GM18951 (cell line): Measurements from ENCODE around the gene EPHB4.

Experiments
- POLR2A ChIP-seq: IDR thresholded peaks from 4 replicates; pipeline ENCODE4 v1.6.1; 2011; ENCODE audit warnings: mild to moderate bottlenecking; ENCODE audit not compliant: insufficient read length, insufficient read depth; ENCODE audit errors: extremely low read depth
- in situ Hi-C: fragments of 300-500 bp; cut with MboI; formaldehyde crosslinking; loops from one replicate; pipeline ENCODE4 v1.12.0; 2022; ENCODE audit warnings: low sequenced_read_pairs, mixed read lengths, inconsistent platforms; ENCODE audit not compliant: unreplicated experiment

The EPHB4 gene

DNA sequence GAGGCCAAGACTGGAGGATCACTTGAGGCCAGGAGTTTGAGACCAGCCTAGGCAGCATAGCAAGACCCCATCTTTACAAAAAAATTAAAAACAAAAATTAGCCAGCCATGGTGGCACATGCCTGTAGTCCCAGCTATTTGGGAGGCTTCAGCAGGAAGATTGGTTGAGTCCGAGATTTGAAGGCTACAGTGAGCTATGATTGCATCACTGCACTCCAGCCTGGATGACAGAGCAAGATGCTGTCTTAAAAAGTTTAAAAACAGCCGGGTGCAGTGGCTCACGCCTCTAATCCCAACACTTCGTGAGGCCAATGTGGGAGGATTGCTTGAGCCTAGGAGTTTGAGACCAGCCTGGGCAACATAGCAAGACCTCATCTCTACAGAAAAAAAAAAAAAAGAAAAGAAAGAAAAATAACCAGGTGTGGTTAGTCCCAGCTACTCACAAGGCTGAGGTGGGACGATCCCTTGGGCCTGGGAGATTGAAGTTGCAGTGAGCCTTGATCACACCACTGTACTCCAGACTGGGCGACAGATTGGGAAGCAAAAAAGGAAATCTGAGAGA lies 49.2 kb downstream of the EPHB4 start:
- in situ Hi-C loops: no loop called here
- no peak for TF ChIP-seq POLR2A

DNA sequence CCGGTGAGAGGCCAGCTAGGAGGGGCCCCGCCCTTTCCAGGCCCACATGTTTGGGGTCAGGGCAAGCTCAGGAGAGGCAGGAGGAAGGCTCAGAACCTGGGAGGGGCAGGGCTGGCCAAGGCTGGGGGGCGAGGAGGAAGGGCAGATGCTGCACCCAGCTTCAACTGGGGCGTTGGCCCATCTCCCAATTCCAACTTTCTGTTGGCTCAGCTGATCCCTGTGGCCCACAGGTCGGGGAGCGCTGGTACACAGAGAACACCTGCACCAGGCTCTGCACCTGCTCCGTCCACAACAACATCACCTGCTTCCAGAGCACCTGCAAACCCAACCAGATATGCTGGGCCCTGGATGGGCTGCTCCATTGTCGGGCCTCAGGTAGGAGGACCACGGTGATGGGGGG lies 53.8 kb downstream of the EPHB4 start:
- TF ChIP-seq POLR2A: no peak
- in situ Hi-C loops: loop anchor here (25.0 kb wide), 1 partner anchor 289 kb away; no protein-coding TSS in a partner anchor

DNA sequence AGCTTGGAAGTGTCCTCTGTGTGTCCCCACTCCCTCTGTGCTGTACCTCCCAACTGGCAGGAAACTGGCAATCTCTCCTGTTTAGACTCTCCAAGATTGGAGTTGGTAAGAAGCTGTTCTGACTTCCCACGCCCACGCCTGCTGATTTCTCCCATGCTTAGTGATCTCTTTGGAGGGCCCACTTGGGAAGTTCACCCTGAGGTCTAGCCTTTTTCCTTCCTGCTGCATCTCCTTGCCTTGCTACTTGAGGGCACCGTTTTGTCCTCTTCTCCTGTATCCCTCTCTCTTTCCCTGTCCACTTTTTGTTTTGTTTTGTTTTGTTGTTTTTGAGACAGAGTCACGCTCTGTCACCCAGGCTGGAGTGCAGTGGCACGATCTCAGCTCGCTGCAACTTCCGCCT lies 58.5 kb downstream of the EPHB4 start:
- TF ChIP-seq POLR2A: no peak
- in situ Hi-C loops: loop anchor here (25.0 kb wide), 1 partner anchor 294 kb away; no protein-coding TSS in a partner anchor

GRCh38 chr7:100765250-100765649 lies 62.1 kb downstream of the EPHB4 start:
- in situ Hi-C loops: loop anchor here (25.0 kb wide), 1 partner anchor 297 kb away; no protein-coding TSS in a partner anchor
- TF ChIP-seq POLR2A: no peak

DNA sequence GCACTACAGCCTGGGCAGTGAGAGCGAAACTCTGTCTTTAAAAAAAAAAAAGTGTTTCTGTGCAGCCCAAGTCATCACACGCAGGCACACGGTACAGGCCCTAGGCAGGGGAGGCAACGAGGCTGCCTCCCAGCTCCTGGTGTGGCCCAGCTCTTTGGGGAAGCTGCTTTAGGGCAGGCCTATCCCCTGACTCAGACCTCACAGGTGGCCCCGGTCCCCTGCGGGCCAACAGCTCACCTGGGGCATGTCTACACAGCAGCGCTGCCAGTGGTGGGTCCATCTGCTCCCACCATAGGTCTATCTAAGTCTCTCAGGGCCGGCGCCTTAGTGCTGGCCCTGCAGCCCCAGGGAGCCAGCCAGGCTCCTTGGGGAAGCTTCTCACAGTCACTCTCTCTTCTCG lies 62.5 kb downstream of the EPHB4 start:
- in situ Hi-C loops: loop anchor here (25.0 kb wide), 1 partner anchor 297 kb away; no protein-coding TSS in a partner anchor
- TF ChIP-seq POLR2A: no peak

GRCh38 chr7:100763556-100764140 lies 63.7 kb downstream of the EPHB4 start:
- in situ Hi-C loops: loop anchor here (25.0 kb wide), 1 partner anchor 299 kb away; no protein-coding TSS in a partner anchor
- no peak for TF ChIP-seq POLR2A

- in situ Hi-C loops: loop anchor here (25.0 kb wide), 1 partner anchor 299 kb away; no protein-coding TSS in a partner anchor
Measured at GRCh38 chr7:100762841-100763240, 64.5 kb downstream of the EPHB4 start.

DNA sequence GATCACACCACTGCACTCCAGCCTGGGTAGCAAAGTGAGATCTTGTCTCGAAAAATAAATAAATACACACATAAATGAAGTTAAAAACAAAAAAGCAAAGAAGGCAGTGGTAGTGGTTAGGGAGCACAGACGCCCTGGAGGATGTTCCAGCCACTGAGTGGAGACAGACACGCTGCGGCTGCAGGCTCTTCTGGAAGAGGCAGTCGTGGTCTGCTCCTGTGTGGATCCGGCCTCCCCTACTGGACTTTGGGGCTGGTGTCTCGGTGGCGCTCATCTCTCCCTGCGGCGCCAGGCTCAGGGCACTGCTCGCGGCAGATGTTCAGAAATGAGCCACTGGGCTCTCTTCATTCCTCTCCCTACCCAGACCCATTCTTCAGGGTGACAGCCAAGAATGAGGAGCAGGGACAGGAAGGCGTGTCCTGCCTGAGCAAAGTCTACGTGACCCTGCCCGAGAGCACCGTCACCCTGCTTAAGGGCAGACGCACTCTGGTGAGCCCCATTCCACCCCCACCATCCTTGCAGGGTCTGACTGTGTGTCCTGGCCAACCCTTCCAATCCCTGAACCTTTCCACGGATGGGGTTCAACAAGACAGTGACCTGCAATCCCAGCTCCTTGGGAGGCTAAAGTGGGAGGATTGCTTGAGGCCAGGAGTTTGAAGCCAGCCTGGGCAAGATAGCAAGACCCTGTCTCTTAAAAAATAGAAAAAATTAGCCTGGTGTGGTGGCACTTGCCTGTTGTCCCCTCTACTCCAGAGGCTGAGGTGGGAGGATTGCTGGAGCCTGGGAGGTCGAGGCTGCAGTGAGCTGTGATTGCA lies 67.8 kb downstream of the EPHB4 start:
- in situ Hi-C loops: loop anchor here (25.0 kb wide), 1 partner anchor 303 kb away; no protein-coding TSS in a partner anchor
- no peak for TF ChIP-seq POLR2A

DNA sequence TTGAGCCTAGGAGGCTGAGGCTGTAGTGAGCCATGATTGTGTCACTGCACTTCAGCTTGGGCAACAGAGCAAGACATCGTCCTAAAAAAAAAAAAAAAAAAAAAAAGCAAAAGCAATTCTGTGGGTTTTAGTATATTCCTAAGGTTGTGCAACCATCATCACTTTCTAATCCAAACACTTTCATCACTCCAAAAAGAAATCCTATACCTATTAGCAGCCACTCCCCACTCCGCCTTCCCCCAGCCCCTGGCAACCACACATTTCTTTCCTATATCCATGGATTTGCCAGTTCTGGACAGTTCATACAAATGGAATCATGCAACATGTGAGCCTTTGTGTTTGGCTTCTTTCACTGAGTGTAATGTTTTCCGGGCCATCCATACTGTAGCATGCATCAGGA lies 73.6 kb downstream of the EPHB4 start:
- in situ Hi-C loops: loop anchor here (25.0 kb wide), 1 partner anchor 309 kb away; no protein-coding TSS in a partner anchor
- no peak for TF ChIP-seq POLR2A

- in situ Hi-C loops: loop anchor here (25.0 kb wide), 1 partner anchor 309 kb away; no protein-coding TSS in a partner anchor
- TF ChIP-seq POLR2A: no peak
Measured at GRCh38 chr7:100752994-100753393, 74.3 kb downstream of the EPHB4 start.
